Measurements from ENCODE around the gene KDF1. TPM values are rescaled to one million over a fixed set of nuclear protein-coding genes. Genes with fewer than 3 reads are reported as not detected.
"Not testable (repeated sequence)": the region's sequence is repeated elsewhere in the genome, so short reads cannot be mapped to it uniquely, and the experiment has no call there.

The KDF1 gene
- total and polyA plus RNA-seq, 5 donors = 0.19 to 1.2 (median 0.86) TPM

- Histone ChIP-seq H3K27ac (ENCODE audit: low read length) (no peak overlapping the region), H3K27me3 (ENCODE audit: control insufficient read depth, insufficient read depth) (no peaks in the 10 kb centered on the region), H3K4me3 (ENCODE audit: low read length) (no peak overlapping the region), H3K4me1 (ENCODE audit: control insufficient read depth, insufficient read depth, low read length) (peaks cover 2% of the 10 kb centered on the region), H3K9me3 (ENCODE audit: control insufficient read depth, low read length) (no peaks in the 10 kb centered on the region)
- intact Hi-C loops (cut with DNase I) = no loop called here
- no peak for DNase-seq
- WGBS = 89% methylated on average over 24 of the region's 24 CpGs
- no peak for ATAC-seq
These were observed 8.3 kb downstream of the KDF1 start for GRCh38 chr1:26951821-26952497.

GRCh38 chr1:26951216-26951615 lies 9.1 kb downstream of the KDF1 start:
- WGBS = 94% methylated on average over 14 of the region's 14 CpGs
- no peak overlapping the region for H3K4me3 ChIP-seq (ENCODE audit: low read length)
- DNase-seq (no peak), ATAC-seq (peak in 1 of 2 donors; percentile 8)
- intact Hi-C loops (cut with DNase I) = no loop called here
- H3K9me3 ChIP-seq (ENCODE audit: control insufficient read depth, low read length) = no peaks in the 10 kb centered on the region
- H3K4me1 ChIP-seq (ENCODE audit: control insufficient read depth, insufficient read depth, low read length) = peaks cover 2% of the 10 kb centered on the region
- no peaks in the 10 kb centered on the region for H3K27me3 ChIP-seq (ENCODE audit: control insufficient read depth, insufficient read depth)
- no peak overlapping the region for H3K27ac ChIP-seq (ENCODE audit: low read length)

- Histone ChIP-seq H3K9me3 (ENCODE audit: control insufficient read depth, low read length) (no peaks in the 10 kb centered on the region), H3K27me3 (ENCODE audit: control insufficient read depth, insufficient read depth) (no peaks in the 10 kb centered on the region), H3K4me1 (ENCODE audit: control insufficient read depth, insufficient read depth, low read length) (peaks cover 2% of the 10 kb centered on the region), H3K27ac (ENCODE audit: low read length) (no peak overlapping the region), H3K4me3 (ENCODE audit: low read length) (no peak overlapping the region)
- no peak for DNase-seq
- intact Hi-C loops (cut with DNase I) = no loop called here
- 54% methylated on average over 8 of the region's 8 CpGs for WGBS
- ATAC-seq = no peak
These were observed 9.7 kb downstream of the KDF1 start for GRCh38 chr1:26950602-26951001.

- intact Hi-C loops (cut with DNase I) = no loop called here
- no peaks in the 10 kb centered on the region for H3K27me3 ChIP-seq (ENCODE audit: control insufficient read depth, insufficient read depth)
- peak; percentile 5 to 6 for ATAC-seq
- WGBS = 77% methylated on average over 3 of the region's 3 CpGs
- H3K9me3 ChIP-seq (ENCODE audit: control insufficient read depth, low read length) = no peaks in the 10 kb centered on the region
- H3K27ac ChIP-seq (ENCODE audit: low read length) = peak overlapping the region; percentile 71
- H3K4me3 ChIP-seq (ENCODE audit: low read length) = no peak overlapping the region
- H3K4me1 ChIP-seq (ENCODE audit: control insufficient read depth, insufficient read depth, low read length) = peaks cover 2% of the 10 kb centered on the region
- no peak for DNase-seq
These were observed 10.3 kb downstream of the KDF1 start for GRCh38 chr1:26949926-26950319.

GRCh38 chr1:26949266-26949925 lies 10.9 kb downstream of the KDF1 start:
- Histone ChIP-seq H3K27me3 (ENCODE audit: control insufficient read depth, insufficient read depth) (no peaks in the 10 kb centered on the region), H3K27ac (ENCODE audit: low read length) (peak overlapping the region; percentile 89), H3K9me3 (ENCODE audit: control insufficient read depth, low read length) (no peaks in the 10 kb centered on the region), H3K4me3 (ENCODE audit: low read length) (no peak overlapping the region), H3K4me1 (ENCODE audit: control insufficient read depth, insufficient read depth, low read length) (peaks cover 2% of the 10 kb centered on the region)
- intact Hi-C loops (cut with DNase I) = no loop called here
- ATAC-seq = peak; percentile 48 to 54
- DNase-seq = no peak
- WGBS = 46% methylated on average over 1 of the region's 1 CpG

- ATAC-seq; H3K4me1 ChIP-seq (ENCODE audit: control insufficient read depth, insufficient read depth, low read length); H3K4me3 ChIP-seq (ENCODE audit: low read length); H3K27ac ChIP-seq (ENCODE audit: low read length); H3K27me3 ChIP-seq (ENCODE audit: control insufficient read depth, insufficient read depth); intact Hi-C loops (cut with DNase I); H3K9me3 ChIP-seq (ENCODE audit: control insufficient read depth, low read length); DNase-seq: not testable (repeated sequence)
- WGBS = 91% methylated on average over 16 of the region's 16 CpGs
These were observed 11.6 kb downstream of the KDF1 start for GRCh38 chr1:26948725-26949057.

GRCh38 chr1:26946270-26946669 lies 14.0 kb downstream of the KDF1 start:
- H3K27ac ChIP-seq (ENCODE audit: low read length) = peak overlapping the region; percentile 33
- H3K27me3 ChIP-seq (ENCODE audit: control insufficient read depth, insufficient read depth) = no peaks in the 10 kb centered on the region
- intact Hi-C loops (cut with DNase I) = no loop called here
- no peak overlapping the region for H3K4me3 ChIP-seq (ENCODE audit: low read length)
- H3K9me3 ChIP-seq (ENCODE audit: control insufficient read depth, low read length) = no peaks in the 10 kb centered on the region
- ATAC-seq (no peak), DNase-seq (no peak)
- H3K4me1 ChIP-seq (ENCODE audit: control insufficient read depth, insufficient read depth, low read length) = peaks cover 2% of the 10 kb centered on the region
- WGBS = 64% methylated on average over 4 of the region's 4 CpGs

GRCh38 chr1:26945728-26946127 lies 14.5 kb downstream of the KDF1 start:
- Histone ChIP-seq H3K27me3 (ENCODE audit: control insufficient read depth, insufficient read depth) (no peaks in the 10 kb centered on the region), H3K9me3 (ENCODE audit: control insufficient read depth, low read length) (no peaks in the 10 kb centered on the region), H3K4me3 (ENCODE audit: low read length) (no peak overlapping the region), H3K27ac (ENCODE audit: low read length) (peak overlapping the region; percentile 33), H3K4me1 (ENCODE audit: control insufficient read depth, insufficient read depth, low read length) (peaks cover 2% of the 10 kb centered on the region)
- 76% methylated on average over 8 of the region's 8 CpGs for WGBS
- DNase-seq (no peak), ATAC-seq (peak; percentile 27 to 34)
- intact Hi-C loops (cut with DNase I) = no loop called here

- ATAC-seq = no peak
- Histone ChIP-seq H3K27me3 (ENCODE audit: control insufficient read depth, insufficient read depth) (no peaks in the 10 kb centered on the region), H3K27ac (ENCODE audit: low read length) (peak overlapping the region; percentile 33), H3K4me1 (ENCODE audit: control insufficient read depth, insufficient read depth, low read length) (peaks cover 2% of the 10 kb centered on the region), H3K9me3 (ENCODE audit: control insufficient read depth, low read length) (no peaks in the 10 kb centered on the region), H3K4me3 (ENCODE audit: low read length) (no peak overlapping the region)
- intact Hi-C loops (cut with DNase I) = no loop called here
- DNase-seq = no peak
- 73% methylated on average over 2 of the region's 2 CpGs for WGBS
These were observed 15.1 kb downstream of the KDF1 start for GRCh38 chr1:26945138-26945537.

- intact Hi-C loops (cut with DNase I) = no loop called here
- 96% methylated on average over 12 of the region's 12 CpGs for WGBS
- Histone ChIP-seq H3K4me3 (ENCODE audit: low read length) (no peak overlapping the region), H3K27me3 (ENCODE audit: control insufficient read depth, insufficient read depth) (no peaks in the 10 kb centered on the region), H3K4me1 (ENCODE audit: control insufficient read depth, insufficient read depth, low read length) (peaks cover 8% of the 10 kb centered on the region), H3K9me3 (ENCODE audit: control insufficient read depth, low read length) (no peaks in the 10 kb centered on the region), H3K27ac (ENCODE audit: low read length) (no peak overlapping the region)
- DNase-seq (no peak), ATAC-seq (no peak)
These were observed 17.6 kb downstream of the KDF1 start for GRCh38 chr1:26942656-26943055.

GRCh38 chr1:26941311-26941710 lies 19.0 kb downstream of the KDF1 start:
- H3K4me1 ChIP-seq (ENCODE audit: control insufficient read depth, insufficient read depth, low read length) = peaks cover 8% of the 10 kb centered on the region

More at GRCh38 chr1:26941311-26941710, 19.0 kb downstream of the KDF1 start:
- H3K27ac ChIP-seq (ENCODE audit: low read length) = no peak overlapping the region
- 82% methylated on average over 10 of the region's 10 CpGs for WGBS
- H3K9me3 ChIP-seq (ENCODE audit: control insufficient read depth, low read length) = no peaks in the 10 kb centered on the region
- intact Hi-C loops (cut with DNase I) = no loop called here
- H3K4me3 ChIP-seq (ENCODE audit: low read length) = no peak overlapping the region
- no peaks in the 10 kb centered on the region for H3K27me3 ChIP-seq (ENCODE audit: control insufficient read depth, insufficient read depth)
- peak in 1 of 2 donors; percentile 27 for ATAC-seq
- no peak for DNase-seq
